Astrocyte of the cerebellum (primary cell): ENCODE measurements around the gene DET1.
"Not testable (repeated sequence)": the region's sequence is repeated elsewhere in the genome, so short reads cannot be mapped to it uniquely, and the experiment has no call there.

ENCODE experiments used
- DNase-seq: peaks from one replicate; pipeline ENCODE4 v3.0.0-alpha.2; 2011; ENCODE audit warnings: low read depth
- H3K4me3 ChIP-seq: 2 replicates; pipeline ENCODE4 v1.5.1; 2011; ENCODE audit warnings: mild to moderate bottlenecking, low read depth, low read length, moderate library complexity
- CTCF ChIP-seq: IDR thresholded peaks from 2 replicates; pipeline ENCODE4 v1.5.1; 2012; ENCODE audit warnings: low read length, low read depth, moderate library complexity, mild to moderate bottlenecking; ENCODE audit errors: missing control alignments
- in situ Hi-C: cut with HindIII; loops from 2 replicates; pipeline ENCODE4 v1.10.0; 2017; ENCODE audit warnings: low sequenced_read_pairs

DET1 gene

DNA sequence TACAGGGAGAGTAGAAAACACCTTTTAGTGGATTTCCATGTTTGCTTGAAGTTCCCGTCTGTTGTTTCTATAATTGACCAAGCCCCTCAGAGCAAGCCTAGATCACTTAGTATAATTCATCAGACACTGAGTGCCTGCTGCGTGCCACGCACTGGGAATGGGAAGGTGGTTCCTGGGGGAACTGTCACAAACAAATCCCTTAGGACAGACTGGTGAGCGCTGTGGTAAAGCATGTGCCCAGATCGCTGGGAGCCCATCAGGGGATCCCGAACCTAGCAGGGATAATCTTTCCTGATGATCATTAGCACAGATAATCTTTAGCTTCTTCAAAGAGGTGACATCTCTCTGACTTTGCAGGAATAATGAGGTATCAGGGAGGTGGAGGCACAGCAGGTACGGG, 69.4 kb downstream of the DET1 start:
- no peak overlapping the region for H3K4me3 ChIP-seq
- in situ Hi-C loops, result no loop called here
- no peak for DNase-seq
- TF ChIP-seq CTCF, result no peak

- peak; percentile 59 for TF ChIP-seq CTCF
- H3K4me3 ChIP-seq, result no peak overlapping the region
- in situ Hi-C loops, result no loop called here
- peak; percentile 27 for DNase-seq
These were observed 69.8 kb downstream of the DET1 start for GRCh38 chr15:88476635-88477060.

DNA sequence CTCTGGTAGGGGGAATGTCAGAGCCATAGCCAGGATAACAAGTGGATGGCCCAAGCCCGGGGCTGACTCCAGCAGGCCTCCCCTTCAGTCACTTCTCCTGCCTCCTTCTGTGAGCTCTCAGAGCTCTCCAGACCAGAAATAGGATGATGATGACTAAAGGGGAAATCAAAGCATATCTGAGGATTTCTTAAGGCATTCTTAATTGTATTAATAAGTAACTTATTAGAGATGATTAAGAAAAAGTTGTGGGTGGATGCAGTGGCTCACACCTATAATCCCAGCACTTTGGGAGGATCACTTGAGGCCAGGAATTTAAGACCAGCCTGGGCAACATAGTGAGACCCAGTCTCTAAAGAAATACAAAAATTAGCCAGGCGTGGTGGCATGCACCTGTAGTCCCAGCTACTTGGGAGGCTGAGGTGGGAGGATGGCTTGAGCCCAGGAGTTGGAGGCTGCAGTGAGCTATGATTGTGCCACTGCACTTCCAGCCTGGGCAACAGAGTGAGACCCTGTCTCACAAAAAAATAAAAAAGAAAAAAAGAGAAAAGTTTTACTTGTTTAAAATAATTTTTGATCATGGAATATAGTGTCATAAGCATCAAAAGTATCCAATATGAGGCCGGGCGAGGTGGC, 72.7 kb downstream of the DET1 start:
- H3K4me3 ChIP-seq, DNase-seq, in situ Hi-C loops: not testable (repeated sequence)

DNA sequence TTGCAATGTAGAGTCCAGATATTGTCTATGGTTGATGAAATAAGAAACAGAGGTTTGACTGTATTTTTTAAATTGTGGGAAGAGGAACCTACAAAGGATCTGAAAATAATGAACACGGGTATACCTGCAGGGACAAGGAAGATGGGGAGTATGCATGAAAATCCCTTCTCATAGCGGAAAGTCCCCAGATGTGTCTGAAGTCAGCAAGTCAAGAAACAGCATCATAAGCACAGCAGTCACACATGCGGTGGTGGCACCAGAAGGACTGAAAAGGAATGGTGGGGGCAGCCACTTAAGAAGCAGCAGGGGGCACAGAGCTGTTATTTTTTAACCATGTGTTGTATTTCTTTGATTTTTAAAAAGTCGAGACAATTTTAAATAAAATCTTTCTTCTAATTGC, 74.3 kb downstream of the DET1 start:
- no peak for DNase-seq
- in situ Hi-C loops, result no loop called here
- no peak for TF ChIP-seq CTCF
- no peak overlapping the region for H3K4me3 ChIP-seq

- DNase-seq, result no peak
- in situ Hi-C loops, result no loop called here
- TF ChIP-seq CTCF, result peak; percentile 15
- H3K4me3 ChIP-seq, result no peak overlapping the region
These were observed 75.7 kb downstream of the DET1 start for GRCh38 chr15:88470625-88471372.

DNA sequence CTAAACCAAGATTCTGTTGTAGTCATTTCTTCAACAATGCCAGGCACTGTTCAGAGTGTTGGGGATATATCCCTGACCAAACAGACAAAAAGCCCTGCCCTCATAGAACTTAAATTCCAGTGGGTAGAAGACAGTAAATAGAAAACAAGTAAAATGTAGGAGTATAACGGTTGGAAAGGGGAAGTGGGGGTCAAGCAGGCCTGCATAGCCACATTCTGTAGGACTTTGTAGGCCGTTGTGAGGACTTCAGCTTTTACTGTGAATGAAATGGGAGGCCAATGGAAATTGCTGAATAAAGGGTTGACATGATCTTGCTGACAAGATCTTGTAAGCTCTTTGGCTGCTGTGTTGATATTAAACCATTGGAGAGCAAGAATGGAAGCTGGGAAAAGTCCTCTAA, 77.2 kb downstream of the DET1 start:
- DNase-seq, result no peak
- in situ Hi-C loops, result no loop called here
- TF ChIP-seq CTCF, result no peak
- H3K4me3 ChIP-seq, result no peak overlapping the region

- DNase-seq, H3K4me3 ChIP-seq, in situ Hi-C loops: not testable (repeated sequence)
These were observed 77.8 kb downstream of the DET1 start for GRCh38 chr15:88468721-88469120.
